Thoracic aorta (tissue), 2 donors: Measurements from ENCODE around the gene SCAP. TPM values are rescaled to one million over a fixed set of nuclear protein-coding genes. Genes with fewer than 3 reads are reported as not detected.
A peak's percentile ranks its signal among the peaks of the same experiment; 100 is the strongest.

Experiments
- ATAC-seq: fragments of 150-250 bp; one replicate; pipeline ENCODE4 v1.8.0; 2017; ENCODE audit warnings: low read depth; ENCODE audit not compliant: insufficient number of reproducible peaks, low FRiP score
- DNase-seq: peaks from one replicate; pipeline ENCODE4 v3.0.0-alpha.2; 2020; ENCODE audit warnings: low spot score
- H3K27ac ChIP-seq, 2 donors: fragments of 200-600 bp; sonication (generic); 1 replicate in 1 of 2; 2 replicates in 1 of 2; pipeline ENCODE4 v1.5.1; 2016; ENCODE audit warnings: mild to moderate bottlenecking in 2 of 2, moderate library complexity in 2 of 2
- H3K27me3 ChIP-seq: fragments of 200-600 bp; sonication (generic); replicated peaks from 2 replicates; pipeline ENCODE4 v1.6.0; 2016; ENCODE audit warnings: mild to moderate bottlenecking; ENCODE audit not compliant: insufficient read depth
- H3K36me3 ChIP-seq: fragments of 200-600 bp; sonication (generic); one replicate; pipeline ENCODE4 v1.5.1; 2016
- H3K4me1 ChIP-seq, 2 donors: fragments of 200-600 bp; sonication (generic); 1 replicate in 1 of 2; 2 replicates in 1 of 2; pipeline versions ENCODE4 v1.5.1 to v1.6.0; 2016; ENCODE audit warnings: low read depth in 2 of 2, mild to moderate bottlenecking in 1 of 2; ENCODE audit not compliant: control insufficient read depth in 1 of 2
- H3K4me3 ChIP-seq: fragments of 200-600 bp; sonication (generic); 2 replicates; pipeline ENCODE4 v1.5.1; 2016; ENCODE audit warnings: mild to moderate bottlenecking
- H3K9me3 ChIP-seq: fragments of 200-600 bp; sonication (generic); 2 replicates; pipeline ENCODE4 v1.5.1; 2016
- CTCF ChIP-seq: fragments of 200-600 bp; sonication (generic); IDR thresholded peaks from one replicate; pipeline ENCODE4 v1.5.1; 2019; ENCODE audit warnings: antibody characterized with exemption
- total RNA-seq, 2 donors: library from RNA; depleted of rRNA; stranded (reverse); fragments of >200 nt; gene quantifications; one replicate each; pipeline versions ENCODE4 v1.1.0 to v1.2.3, GENCODE V29; 2016

The SCAP gene
- total RNA-seq, 2 donors from 2014 or later: 80.0 to 106 TPM

GRCh38 chr3:47421741-47422649 lies 53.7 kb downstream of the SCAP start:
- peaks cover 44% of the 10 kb centered on the region for H3K36me3 ChIP-seq

GRCh38 chr3:47420511-47421484 lies 54.9 kb downstream of the SCAP start:
- DNase-seq (peak; percentile 62), ATAC-seq (peak; percentile 86)
- Histone ChIP-seq H3K36me3 (peaks cover 41% of the 10 kb centered on the region), H3K4me3 (peak overlapping the region; percentile 51), H3K27ac (peak overlapping the region; percentile 72 to 83), H3K27me3 (no peaks in the 10 kb centered on the region), H3K9me3 (no peaks in the 10 kb centered on the region), H3K4me1 (peaks cover 8 to 17% of the 10 kb centered on the region in 2 donors)
- TF ChIP-seq CTCF: peak; percentile 94

More at GRCh38 chr3:47421741-47422649, 53.7 kb downstream of the SCAP start:
- H3K4me1 ChIP-seq: peaks cover 8 to 17% of the 10 kb centered on the region in 2 donors
- no peaks in the 10 kb centered on the region for H3K9me3 ChIP-seq
- no peak for TF ChIP-seq CTCF
- no peak for ATAC-seq
- no peak for DNase-seq
- peak overlapping the region; percentile 72 to 83 for H3K27ac ChIP-seq
- no peaks in the 10 kb centered on the region for H3K27me3 ChIP-seq
- no peak overlapping the region for H3K4me3 ChIP-seq

GRCh38 chr3:47420044-47420430 lies 55.7 kb downstream of the SCAP start:
- Histone ChIP-seq H3K27ac (no peak overlapping the region), H3K4me1 (peaks cover 8 to 17% of the 10 kb centered on the region in 2 donors), H3K27me3 (no peaks in the 10 kb centered on the region), H3K9me3 (no peaks in the 10 kb centered on the region), H3K4me3 (no peak overlapping the region), H3K36me3 (peaks cover 36% of the 10 kb centered on the region)
- no peak for DNase-seq
- no peak for ATAC-seq
- no peak for TF ChIP-seq CTCF

GRCh38 chr3:47419083-47420043 lies 56.4 kb downstream of the SCAP start:
- no peak for ATAC-seq
- H3K4me1 ChIP-seq: peaks cover 8 to 17% of the 10 kb centered on the region in 2 donors
- peaks cover 37% of the 10 kb centered on the region for H3K36me3 ChIP-seq
- DNase-seq: no peak
- H3K27me3 ChIP-seq: no peaks in the 10 kb centered on the region
- H3K4me3 ChIP-seq: no peak overlapping the region
- no peak for TF ChIP-seq CTCF
- H3K9me3 ChIP-seq: no peaks in the 10 kb centered on the region
- H3K27ac ChIP-seq: no peak overlapping the region
